Uterus (tissue), 2 donors: ENCODE measurements around the gene FGFR2.

Experiments
- POLR2A ChIP-seq, 2 donors: fragments of 450-650 bp; IDR thresholded peaks; one replicate each; pipeline ENCODE4 v1.6.1; 2016; ENCODE audit warnings: antibody characterized with exemption in 2 of 2, mild to moderate bottlenecking in 1 of 2, moderate library complexity in 1 of 2
- TF ChIP-seq, protein P1 (sequence below), 4 experiments: fragments of 200-600 bp in 2 of 4; fragments of 450-650 bp in 2 of 4; sonication (generic) in 2 of 4; IDR thresholded peaks; one replicate each; pipeline ENCODE4 v1.5.1; 2016 to 2019; ENCODE audit warnings: antibody characterized with exemption in 4 of 4, mild to moderate bottlenecking in 2 of 4, moderate library complexity in 1 of 4

DNA sequence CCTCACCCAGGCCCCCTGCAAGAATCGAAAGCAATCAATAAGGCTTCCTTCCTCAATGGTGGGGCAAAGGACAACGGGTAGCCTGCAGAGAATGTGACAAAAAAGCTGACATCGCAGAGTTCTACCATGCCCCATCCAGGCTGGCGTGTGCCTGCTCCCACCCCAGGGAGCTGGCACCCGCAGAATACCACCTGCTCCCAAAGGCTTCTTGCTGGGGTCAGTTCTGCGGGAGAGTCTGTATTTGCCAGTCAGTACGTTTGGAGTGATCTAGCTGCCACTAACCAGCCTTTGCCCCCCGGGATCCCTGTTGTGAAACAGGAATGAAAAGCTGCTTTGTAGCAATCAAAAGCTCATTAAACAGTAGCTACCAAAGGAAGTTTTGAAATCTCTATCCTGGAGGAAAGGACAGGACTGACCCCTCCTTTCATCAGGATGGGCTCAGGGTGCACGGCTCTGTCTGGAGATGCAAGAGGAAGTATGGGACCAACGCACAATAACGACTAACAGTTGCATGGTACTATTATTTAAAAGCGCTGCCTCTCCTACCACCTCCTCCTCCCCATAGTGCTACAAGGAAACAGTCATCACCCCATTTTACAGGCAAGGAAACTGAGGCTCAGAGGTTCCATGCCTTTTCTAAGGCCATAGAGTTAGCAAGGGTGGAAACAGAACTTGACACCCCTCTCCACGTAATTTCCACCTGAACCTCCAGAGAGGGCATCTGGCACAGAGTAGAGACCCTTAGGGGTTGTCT, 67.0 kb downstream of the FGFR2 start:
- TF ChIP-seq, protein P1, sequence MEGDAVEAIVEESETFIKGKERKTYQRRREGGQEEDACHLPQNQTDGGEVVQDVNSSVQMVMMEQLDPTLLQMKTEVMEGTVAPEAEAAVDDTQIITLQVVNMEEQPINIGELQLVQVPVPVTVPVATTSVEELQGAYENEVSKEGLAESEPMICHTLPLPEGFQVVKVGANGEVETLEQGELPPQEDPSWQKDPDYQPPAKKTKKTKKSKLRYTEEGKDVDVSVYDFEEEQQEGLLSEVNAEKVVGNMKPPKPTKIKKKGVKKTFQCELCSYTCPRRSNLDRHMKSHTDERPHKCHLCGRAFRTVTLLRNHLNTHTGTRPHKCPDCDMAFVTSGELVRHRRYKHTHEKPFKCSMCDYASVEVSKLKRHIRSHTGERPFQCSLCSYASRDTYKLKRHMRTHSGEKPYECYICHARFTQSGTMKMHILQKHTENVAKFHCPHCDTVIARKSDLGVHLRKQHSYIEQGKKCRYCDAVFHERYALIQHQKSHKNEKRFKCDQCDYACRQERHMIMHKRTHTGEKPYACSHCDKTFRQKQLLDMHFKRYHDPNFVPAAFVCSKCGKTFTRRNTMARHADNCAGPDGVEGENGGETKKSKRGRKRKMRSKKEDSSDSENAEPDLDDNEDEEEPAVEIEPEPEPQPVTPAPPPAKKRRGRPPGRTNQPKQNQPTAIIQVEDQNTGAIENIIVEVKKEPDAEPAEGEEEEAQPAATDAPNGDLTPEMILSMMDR (IDR thresholded peaks at IDR 0.05) = no peak
- no peak for TF ChIP-seq POLR2A (IDR thresholded peaks at IDR 0.05)
